Measurements from ENCODE around the gene SPPL3.

SPPL3 gene

DNA sequence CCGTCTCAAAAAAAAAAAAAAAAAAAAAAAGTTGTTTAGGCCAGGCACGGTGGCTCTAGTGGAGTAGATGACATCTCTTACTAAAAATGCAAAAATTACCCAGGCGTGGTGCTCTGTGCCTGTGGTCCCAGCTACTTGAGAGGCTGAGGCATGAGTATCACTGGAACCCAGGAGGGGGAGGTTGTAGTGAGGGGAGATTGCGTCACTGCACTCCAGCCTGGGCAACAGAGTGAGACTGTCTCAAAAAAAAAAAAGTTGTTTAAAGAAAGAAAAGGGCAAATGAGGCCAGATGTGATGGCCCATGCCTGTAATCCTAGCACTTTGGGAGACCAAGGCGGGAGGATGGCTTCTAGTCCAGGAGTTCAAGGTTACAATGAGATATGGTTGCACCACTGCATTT lies 36.6 kb upstream of the SPPL3 start:
- TF ChIP-seq, protein P1, sequence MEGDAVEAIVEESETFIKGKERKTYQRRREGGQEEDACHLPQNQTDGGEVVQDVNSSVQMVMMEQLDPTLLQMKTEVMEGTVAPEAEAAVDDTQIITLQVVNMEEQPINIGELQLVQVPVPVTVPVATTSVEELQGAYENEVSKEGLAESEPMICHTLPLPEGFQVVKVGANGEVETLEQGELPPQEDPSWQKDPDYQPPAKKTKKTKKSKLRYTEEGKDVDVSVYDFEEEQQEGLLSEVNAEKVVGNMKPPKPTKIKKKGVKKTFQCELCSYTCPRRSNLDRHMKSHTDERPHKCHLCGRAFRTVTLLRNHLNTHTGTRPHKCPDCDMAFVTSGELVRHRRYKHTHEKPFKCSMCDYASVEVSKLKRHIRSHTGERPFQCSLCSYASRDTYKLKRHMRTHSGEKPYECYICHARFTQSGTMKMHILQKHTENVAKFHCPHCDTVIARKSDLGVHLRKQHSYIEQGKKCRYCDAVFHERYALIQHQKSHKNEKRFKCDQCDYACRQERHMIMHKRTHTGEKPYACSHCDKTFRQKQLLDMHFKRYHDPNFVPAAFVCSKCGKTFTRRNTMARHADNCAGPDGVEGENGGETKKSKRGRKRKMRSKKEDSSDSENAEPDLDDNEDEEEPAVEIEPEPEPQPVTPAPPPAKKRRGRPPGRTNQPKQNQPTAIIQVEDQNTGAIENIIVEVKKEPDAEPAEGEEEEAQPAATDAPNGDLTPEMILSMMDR (conservative IDR thresholded peaks at IDR 0.05), result no peak
- no peak for TF ChIP-seq ZFX (IDR thresholded peaks at IDR 0.05)
- H3K27ac ChIP-seq, result no peak overlapping the region

DNA sequence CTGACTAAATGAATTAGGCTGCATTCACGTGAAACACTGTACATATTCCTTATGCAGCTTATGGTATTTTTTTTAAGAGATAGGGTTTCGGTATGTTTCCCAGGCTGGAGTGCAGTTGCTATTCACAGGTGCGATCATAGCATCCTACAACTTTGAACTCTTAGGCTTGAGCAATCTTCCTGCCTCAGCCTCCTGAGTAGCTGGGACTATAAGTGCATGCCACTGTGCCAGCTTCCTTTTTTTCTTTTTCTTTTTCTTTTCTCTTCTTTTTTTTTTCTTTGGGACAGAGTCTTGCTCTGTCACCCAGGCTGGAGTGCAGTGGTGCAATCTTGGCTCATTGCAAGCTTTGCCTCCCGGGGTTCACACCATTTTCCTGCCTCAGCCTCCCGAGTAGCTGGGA lies 35.8 kb upstream of the SPPL3 start:
- TF ChIP-seq, protein P1 (conservative IDR thresholded peaks at IDR 0.05), result no peak
- TF ChIP-seq ZFX (IDR thresholded peaks at IDR 0.05), result no peak
- H3K27ac ChIP-seq, result no peak overlapping the region

DNA sequence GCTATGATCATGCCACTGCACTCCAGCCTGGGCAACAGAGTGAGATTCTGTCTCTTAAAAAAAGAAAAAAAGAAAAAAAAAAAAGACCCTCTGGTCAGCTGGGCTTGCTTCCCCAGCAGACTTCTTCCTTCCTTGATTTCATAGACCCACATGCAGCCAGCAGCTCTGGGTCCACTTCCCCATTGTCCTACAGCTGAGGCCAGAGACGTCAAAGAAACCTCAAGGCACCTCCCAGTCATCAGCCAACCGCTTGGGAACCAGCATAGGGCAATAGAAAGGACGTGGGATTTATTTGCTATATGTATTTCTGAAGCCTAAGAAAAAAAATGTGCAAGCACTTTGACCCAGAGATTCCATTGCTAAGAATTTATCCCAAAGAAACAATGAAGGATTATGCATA lies 35.4 kb upstream of the SPPL3 start:
- H3K27ac ChIP-seq, result no peak overlapping the region
- TF ChIP-seq, protein P1 (conservative IDR thresholded peaks at IDR 0.05), result no peak
- TF ChIP-seq ZFX (IDR thresholded peaks at IDR 0.05), result no peak

DNA sequence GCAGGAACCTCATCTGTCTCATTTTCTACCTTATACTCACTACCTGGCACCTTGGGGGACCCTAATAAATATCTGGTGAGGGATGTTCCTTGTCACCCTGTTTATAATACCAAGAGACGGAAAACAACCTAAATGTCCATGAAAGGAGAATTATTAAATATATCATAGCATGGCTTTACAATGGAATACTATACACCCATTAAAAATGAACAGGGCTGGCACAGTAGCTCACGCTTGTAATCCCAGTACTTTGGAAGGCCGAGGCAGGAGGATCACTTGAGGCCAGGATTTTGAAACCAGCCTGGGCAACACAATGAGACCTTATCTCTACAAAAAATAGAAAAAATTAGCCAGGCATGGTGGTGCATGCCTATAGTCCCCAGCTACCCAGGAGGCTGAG lies 34.3 kb upstream of the SPPL3 start:
- no peak overlapping the region for H3K27ac ChIP-seq
- TF ChIP-seq, protein P1 (conservative IDR thresholded peaks at IDR 0.05), result no peak
- TF ChIP-seq ZFX (IDR thresholded peaks at IDR 0.05), result no peak

DNA sequence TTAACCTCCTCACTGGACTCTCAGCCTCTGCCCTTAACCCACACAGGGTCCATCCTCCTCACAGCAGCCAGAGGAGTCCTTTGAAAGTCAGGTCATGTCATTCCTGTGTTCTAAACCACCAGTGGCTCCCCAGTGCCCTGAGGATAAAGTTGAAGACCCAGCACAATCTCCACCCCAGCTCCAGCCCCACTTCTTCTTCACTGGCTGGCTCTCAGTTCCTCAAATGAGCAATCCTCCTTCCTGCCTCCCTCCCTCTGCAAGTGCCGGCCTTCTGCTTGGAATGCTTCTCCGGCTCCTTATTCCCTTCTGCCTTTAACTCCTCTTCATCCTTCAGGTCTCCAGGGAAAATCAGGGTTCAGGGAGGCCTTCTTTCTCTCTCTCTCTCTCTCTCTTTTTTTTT lies 32.0 kb upstream of the SPPL3 start:
- H3K27ac ChIP-seq, result no peak overlapping the region

DNA sequence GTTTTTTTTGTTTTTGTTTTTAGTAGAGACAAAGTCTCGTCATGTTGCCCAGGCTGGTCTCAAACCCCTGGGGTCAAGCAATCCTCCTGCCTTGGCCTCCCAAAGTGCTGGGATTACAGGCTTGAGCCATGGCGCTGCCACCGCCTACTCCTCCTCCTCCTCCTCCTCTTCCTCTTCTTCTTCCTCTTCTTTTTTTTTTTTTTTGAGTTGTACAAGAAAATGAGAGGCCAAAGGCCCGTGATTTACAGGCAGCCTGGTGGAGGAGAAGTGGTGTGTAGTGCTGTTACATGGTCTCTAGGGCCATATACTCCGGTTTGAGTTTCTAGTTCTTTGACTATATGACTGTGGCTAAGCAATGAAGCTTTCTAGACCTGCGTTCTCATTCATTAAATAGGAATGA lies 29.6 kb upstream of the SPPL3 start:
- no peak for TF ChIP-seq ZFX (IDR thresholded peaks at IDR 0.05)
- H3K27ac ChIP-seq, result no peak overlapping the region

More for the DNA sequence above, 32.0 kb upstream of the SPPL3 start:
- TF ChIP-seq, protein P1 (conservative IDR thresholded peaks at IDR 0.05), result no peak
- no peak for TF ChIP-seq ZFX (IDR thresholded peaks at IDR 0.05)

DNA sequence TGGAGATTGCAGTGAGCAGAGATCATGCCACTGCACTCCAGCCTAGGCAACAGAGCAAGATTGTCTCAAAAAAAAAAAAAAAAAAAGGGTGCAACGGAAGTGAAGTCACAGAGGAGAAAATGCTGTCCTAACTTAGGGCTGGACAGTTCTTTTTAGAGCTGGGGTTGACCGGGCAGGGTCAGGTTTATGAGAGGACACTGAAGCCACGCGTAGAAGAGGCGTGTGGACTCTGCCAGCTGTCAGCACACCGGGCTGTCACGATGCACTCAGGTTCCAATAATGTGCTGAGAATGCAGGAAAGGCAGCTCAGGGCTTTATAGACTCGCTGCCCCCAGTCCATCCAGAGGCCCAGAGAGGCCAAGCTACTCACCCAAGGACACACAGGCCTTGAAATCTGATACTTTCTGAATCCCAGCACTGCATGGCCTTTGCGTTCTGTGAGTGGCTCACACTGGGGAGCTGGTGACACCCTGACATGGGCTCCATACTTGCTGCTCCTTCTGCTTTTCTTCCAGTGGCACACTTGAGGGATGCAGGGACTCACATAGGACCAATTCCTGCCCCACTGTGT lies 28.9 kb upstream of the SPPL3 start:
- no peak overlapping the region for H3K27ac ChIP-seq
- TF ChIP-seq, protein P1 (conservative IDR thresholded peaks at IDR 0.05), result no peak
- no peak for TF ChIP-seq ZFX (IDR thresholded peaks at IDR 0.05)

DNA sequence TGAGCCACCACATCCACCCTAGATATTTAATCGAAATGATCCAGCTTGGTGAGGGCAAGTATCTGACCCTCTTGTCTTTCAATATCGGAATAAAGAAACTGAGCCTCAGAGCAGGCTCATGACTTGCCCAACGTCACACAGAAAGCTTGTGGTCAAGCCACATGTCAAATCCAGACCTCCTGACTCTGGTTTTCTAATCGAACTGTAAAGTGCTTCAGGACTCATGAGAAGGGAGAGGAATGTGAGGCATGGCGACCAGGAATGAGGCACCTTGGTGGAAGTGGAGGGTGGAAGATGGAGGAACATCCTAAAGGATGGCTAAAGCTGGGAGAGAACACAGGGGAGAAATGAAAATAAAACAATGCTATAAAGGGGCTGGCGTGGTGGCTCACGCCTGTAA lies 27.9 kb upstream of the SPPL3 start:
- H3K27ac ChIP-seq, result no peak overlapping the region
- TF ChIP-seq ZFX (IDR thresholded peaks at IDR 0.05), result no peak
- TF ChIP-seq, protein P1 (conservative IDR thresholded peaks at IDR 0.05), result no peak

Measured in C4-2B (cell line).